ENCODE data around the gene SHISA7.
"Not testable (repeated sequence)": the region's sequence is repeated elsewhere in the genome, so short reads cannot be mapped to it uniquely, and the experiment has no call there.

Gene SHISA7

DNA sequence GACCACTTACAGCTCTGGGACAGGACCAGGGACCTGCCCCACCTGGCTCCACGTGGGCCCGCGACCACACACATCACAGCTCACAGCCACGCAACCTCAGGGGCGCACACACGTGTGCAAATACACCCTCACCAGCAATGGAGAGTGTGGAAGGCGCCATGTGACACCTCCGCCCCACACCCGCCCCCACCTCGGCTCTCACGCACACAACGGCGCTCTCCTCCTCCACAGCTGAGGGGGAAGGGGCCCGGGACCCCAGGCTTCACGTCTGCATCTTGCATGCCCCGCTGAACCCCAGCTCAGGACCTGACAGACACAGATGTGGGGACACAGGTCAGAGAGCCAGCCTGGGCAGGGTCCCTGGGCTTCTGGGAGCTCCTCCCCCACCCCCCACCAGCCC lies 6.4 kb upstream of the SHISA7 start:
- TF ChIP-seq, protein P1, sequence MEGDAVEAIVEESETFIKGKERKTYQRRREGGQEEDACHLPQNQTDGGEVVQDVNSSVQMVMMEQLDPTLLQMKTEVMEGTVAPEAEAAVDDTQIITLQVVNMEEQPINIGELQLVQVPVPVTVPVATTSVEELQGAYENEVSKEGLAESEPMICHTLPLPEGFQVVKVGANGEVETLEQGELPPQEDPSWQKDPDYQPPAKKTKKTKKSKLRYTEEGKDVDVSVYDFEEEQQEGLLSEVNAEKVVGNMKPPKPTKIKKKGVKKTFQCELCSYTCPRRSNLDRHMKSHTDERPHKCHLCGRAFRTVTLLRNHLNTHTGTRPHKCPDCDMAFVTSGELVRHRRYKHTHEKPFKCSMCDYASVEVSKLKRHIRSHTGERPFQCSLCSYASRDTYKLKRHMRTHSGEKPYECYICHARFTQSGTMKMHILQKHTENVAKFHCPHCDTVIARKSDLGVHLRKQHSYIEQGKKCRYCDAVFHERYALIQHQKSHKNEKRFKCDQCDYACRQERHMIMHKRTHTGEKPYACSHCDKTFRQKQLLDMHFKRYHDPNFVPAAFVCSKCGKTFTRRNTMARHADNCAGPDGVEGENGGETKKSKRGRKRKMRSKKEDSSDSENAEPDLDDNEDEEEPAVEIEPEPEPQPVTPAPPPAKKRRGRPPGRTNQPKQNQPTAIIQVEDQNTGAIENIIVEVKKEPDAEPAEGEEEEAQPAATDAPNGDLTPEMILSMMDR (conservative IDR thresholded peaks at IDR 0.05; ENCODE audit: low read length): no peak
- H3K4me3 ChIP-seq (ENCODE audit: low read length): no peak overlapping the region
- DNase-seq (ENCODE audit: low read depth): no peak

DNA sequence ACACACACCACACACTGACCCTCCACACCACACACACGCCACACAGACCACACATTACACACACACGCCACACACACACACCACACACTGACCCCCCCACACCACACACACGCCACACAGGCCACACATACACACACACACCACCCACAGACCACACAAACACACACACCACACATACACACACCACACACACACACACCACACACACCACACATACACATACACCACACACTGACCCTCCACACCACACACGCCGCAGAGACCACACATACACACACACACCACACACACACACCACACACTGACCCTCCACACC lies 5.0 kb upstream of the SHISA7 start:
- not testable (repeated sequence) for DNase-seq (ENCODE audit: low read depth); H3K4me3 ChIP-seq (ENCODE audit: low read length)

DNA sequence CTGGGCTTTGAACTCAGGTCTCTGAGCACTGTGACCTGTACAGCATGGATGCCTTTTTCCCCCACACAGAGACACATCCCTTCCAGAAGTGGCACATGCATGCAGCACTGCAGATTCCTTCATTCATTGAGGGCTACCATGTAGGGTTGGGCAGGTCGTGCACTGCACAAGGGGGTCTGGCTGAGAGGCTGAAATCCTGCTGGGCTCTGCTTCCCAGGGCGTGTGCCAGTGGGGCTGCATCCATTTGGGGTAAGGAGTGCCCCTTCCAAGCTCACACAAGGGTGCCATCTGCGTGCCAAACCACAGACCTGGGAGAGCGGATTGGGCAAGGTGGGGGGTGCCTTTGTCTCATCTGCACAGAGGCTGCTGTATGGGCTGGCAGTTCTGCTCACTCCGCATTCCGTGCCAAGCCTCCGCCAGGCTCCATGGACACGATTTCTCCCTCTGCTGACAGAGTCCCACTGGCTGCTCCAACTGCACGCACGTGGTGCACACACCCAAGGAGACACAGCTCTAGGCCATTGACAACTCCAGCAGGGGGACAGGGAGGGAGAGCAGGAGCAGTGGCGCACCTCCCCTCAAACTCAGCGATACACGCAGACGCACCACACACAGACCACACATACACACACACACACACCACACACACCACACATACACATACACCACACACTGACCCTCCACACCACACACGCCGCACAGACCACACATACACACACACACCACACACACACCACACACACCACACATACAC lies 4.5 kb upstream of the SHISA7 start:
- peak; percentile 63 for DNase-seq (ENCODE audit: low read depth)
- TF ChIP-seq, protein P1 (conservative IDR thresholded peaks at IDR 0.05; ENCODE audit: low read length): peak; percentile 10
- H3K4me3 ChIP-seq (ENCODE audit: low read length): no peak overlapping the region

DNA sequence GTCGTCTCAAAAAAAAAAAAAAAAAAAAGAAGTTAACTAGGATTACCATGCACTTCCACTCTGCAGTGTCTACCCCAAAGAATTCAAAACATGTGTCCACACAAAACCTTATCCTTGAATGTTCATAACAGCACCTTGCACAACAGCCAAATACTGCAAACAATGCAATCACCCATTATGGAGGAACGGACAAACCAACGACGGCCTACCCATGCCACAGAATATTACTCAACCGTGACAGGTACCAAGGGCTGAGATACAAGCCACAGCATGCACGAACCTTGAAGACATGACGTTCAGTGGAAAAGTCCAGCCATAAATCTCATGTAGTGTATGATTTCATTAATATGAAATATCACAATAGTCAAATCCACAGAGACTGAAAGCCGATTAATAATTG lies 3.0 kb upstream of the SHISA7 start:
- no peak for DNase-seq (ENCODE audit: low read depth)
- no peak overlapping the region for H3K4me3 ChIP-seq (ENCODE audit: low read length)
- TF ChIP-seq, protein P1 (conservative IDR thresholded peaks at IDR 0.05; ENCODE audit: low read length): no peak

DNA sequence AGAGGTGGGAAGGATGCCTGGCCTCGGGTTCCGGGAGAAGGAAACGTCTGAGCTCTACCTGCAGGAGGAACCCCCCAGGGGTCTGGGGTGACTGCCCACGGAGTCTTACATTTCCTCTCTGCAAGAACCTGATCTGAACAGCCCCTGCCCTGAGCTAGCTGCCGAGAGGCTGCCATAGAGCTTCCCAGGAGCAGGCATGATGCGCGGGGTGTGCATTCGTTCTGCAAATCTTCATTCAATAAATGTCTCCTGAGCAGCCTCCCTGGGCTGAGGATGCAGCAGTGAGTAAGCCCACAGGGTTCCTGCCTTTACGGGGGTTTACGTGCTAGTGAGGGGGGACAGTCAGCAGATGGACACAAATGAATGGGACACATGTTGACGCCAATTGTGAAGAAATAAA lies 1.5 kb upstream of the SHISA7 start:
- no peak overlapping the region for H3K4me3 ChIP-seq (ENCODE audit: low read length)
- TF ChIP-seq, protein P1 (conservative IDR thresholded peaks at IDR 0.05; ENCODE audit: low read length): no peak
- no peak for DNase-seq (ENCODE audit: low read depth)

DNA sequence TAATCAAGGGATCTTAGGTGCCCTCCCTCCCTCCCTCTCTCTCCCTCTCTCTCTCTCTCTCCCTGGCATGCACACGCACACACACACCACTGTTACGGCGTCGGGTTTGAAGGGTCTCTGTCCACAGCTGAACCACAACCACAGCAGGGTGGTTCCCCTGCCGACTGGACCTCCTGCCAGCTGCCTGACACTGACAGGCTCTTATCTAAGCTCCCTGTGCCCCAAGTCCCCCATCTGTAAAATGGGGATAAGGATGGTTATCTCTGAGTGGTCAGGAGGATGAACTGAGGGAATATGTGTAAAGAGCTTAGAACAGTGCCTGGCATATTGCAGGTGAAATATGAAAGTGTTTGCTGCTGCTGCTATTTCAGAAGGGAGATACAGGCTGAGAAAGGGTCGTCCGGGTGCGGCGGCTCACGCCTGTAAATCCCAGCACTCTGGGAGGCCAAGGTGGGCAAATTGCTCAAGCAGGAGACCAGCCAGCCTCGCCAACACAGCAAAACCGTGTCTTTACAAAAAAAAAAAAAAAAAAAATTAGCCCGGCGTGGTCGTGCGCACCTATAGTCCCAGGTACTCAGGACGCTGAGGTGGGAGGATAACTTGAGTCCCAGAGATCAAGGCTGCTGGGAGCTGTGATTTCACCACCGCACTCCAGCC lies 852 bp upstream of the SHISA7 start:
- TF ChIP-seq, protein P1 (conservative IDR thresholded peaks at IDR 0.05; ENCODE audit: low read length): no peak
- no peak for DNase-seq (ENCODE audit: low read depth)
- no peak overlapping the region for H3K4me3 ChIP-seq (ENCODE audit: low read length)

DNA sequence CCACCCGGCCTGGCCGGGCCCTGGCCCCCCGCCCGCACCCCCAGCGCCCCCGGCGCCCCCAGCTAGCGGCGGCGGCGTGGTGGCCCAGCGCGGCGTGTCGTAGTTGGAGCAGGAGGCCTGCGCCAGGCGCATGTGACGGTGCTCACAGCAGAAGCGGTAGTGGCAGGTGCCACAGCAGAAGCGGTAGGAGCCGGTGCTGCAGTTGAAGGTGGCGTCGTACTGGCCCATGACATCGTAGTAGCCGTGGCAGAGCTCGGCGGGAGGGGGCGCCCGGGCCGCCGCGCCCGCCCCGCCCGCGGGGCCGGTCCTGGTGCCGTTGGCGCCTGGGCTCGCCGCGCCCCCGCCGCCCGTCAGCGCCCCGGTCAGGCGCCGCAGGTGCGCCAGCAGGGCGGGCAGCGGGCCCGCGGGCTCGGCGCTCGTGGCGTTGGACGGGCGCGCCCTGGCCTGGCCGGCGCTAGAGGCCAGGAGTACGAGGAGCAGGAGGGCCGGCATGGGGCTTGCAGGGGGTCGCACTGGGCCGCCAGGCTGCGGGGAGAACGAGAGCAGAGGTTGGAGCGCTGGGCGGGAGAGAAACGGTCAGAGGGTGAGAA lies 633 bp downstream of the SHISA7 start:
- DNase-seq (ENCODE audit: low read depth): no peak
- TF ChIP-seq, protein P1 (conservative IDR thresholded peaks at IDR 0.05; ENCODE audit: low read length): no peak
- no peak overlapping the region for H3K4me3 ChIP-seq (ENCODE audit: low read length)
